Activated CD4-positive, alpha-beta T cell treated with anti-CD3 and anti-CD28 coated beads for 1 hour (primary cell): ENCODE data around the gene ARFIP1.

ENCODE experiments used
- DNase-seq: peaks from one replicate; pipeline ENCODE4 v3.0.0-alpha.2; 2020

Gene ARFIP1

GRCh38 chr4:152901205-152901604 lies 121.5 kb downstream of the ARFIP1 start:
- DNase-seq = no peak

DNA sequence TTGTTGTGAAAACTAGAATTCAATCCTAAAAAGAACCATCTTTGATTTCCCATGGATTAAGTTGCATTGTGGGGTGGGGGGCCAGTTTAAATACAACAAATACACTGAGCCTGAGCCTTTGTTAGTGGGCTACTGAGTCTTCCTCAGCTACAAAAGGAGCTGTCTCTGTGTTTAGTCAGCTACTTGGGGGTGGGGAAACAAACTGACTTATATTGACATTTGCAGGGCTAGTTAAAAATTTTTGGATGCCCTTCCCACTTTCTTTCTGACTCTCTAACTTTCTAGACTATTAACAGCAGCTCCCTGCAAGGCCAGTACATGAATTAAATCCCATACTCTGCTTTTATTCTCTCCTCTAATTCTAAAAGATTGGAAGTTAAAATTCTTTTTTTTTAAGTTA lies 123.9 kb downstream of the ARFIP1 start:
- DNase-seq = no peak

DNA sequence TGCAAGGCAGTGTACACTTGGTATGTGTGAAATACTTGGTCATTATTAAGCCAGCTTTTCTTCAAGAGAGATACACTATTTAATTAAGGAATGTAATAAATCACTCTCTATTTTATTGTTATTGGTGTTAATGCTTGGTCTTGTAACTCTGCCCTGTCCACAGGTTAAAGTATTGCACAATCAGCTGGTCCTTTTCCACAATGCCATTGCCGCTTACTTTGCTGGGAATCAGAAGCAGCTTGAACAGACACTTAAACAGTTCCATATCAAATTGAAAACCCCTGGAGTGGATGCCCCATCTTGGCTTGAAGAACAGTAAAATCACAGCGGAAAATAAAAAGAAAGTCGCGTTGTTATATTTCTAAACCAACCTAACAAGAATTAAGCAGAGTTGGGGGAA lies 130.1 kb downstream of the ARFIP1 start:
- no peak for DNase-seq

- no peak for DNase-seq
Observed at GRCh38 chr4:152910521-152910920, 130.8 kb downstream of the ARFIP1 start.

DNA sequence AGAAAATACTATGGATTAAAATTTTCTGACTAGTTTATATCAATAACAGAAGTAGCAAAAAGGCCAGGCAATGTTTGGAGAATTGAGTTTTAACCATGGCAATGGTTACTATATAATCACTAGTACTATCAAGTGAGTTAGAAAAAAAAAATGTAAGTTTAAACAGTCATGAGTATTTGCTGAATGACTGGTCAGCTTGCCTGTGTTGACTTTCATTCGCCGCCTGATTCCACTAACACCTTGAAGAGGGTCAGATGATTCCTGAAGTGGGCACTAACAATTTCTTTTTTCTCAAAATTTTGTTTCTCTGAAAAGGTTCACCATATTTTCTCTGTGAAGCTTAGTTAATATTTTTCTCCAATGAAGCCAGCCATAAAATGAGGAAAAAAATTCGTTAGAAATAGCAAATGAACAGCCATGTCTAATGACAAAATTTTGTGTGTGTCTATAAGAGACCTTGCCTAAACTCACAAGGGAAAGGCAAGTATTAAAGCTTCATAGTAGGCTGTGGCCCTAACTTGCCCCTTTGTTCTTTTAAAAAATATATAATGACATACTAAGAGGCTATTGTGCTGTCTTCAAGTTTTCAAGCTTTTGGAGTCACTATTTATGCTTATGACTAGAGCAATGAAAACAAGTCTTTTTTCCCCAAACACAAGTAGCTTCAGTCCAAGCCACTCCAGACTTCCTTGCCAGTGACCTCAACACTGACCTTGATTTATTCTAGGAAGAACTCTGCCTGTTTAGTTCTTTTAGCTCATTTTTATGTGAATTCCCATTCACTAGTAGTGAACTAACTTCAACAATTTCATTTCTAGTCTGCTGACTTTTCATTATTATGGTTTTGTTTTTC lies 138.0 kb downstream of the ARFIP1 start:
- no peak for DNase-seq

GRCh38 chr4:152919826-152920225 lies 140.1 kb downstream of the ARFIP1 start:
- no peak for DNase-seq

DNA sequence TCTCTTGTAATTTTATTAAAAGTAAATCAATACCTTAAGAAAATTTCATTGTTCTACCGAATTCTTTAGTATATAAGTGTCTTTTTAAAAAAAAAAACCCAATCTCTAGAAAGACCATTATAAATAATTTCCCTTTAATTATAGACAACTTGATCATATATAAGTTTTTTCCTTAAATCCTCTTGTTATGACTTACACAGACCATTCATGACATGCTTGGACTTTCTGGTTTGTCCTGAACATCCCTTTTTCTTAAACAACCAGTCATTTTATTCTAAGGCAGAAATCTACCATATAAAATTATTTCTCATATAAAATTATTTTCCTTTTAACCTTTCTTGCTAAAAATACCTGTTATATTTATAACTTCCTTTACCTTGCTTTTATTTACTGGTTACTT lies 141.0 kb downstream of the ARFIP1 start:
- no peak for DNase-seq

- no peak for DNase-seq
Observed at GRCh38 chr4:152921284-152921683, 141.5 kb downstream of the ARFIP1 start.

- DNase-seq = no peak
Observed at GRCh38 chr4:152925851-152926250, 146.1 kb downstream of the ARFIP1 start.

DNA sequence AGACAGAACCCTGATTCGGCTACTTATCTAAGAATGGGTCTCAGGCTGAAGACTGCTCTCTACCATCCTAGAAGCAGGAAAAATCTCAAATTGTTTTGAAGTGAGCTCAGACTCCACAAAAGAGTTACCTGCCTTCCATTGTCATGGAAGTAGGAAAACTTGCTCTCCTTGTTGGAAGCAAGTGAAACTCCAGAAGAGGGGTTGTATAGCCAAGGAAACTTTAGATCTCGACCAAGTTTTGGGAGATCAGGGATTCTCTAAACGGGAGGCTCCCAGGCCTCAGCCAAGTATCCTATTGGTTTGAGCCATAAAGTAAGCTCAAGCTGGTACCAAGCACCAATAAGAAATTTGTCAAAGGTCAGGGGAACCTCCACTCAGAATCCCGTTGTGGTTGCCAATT lies 147.2 kb downstream of the ARFIP1 start:
- no peak for DNase-seq

- no peak for DNase-seq
Observed at GRCh38 chr4:152927737-152928136, 148.0 kb downstream of the ARFIP1 start.

DNA sequence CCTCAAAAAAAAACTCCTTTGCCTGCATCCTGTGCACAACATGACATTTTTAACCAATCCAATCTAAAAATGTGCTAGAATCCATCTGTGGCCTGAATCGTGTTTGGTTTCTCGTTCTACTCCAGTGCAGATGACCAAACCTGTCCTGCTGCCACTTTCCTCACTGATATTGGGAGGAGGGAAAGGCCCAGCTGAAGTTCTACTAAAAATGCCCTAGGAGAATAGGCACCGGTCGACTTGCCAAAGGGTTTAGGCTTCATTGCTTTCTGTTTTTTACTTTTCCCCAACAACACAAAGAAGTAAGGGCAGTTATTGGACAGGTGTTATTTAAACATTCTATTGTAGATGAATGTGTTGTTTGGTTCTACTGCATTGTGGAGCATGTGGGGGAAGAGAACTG lies 148.5 kb downstream of the ARFIP1 start:
- no peak for DNase-seq

- no peak for DNase-seq
Observed at GRCh38 chr4:152929888-152930287, 150.1 kb downstream of the ARFIP1 start.

DNA sequence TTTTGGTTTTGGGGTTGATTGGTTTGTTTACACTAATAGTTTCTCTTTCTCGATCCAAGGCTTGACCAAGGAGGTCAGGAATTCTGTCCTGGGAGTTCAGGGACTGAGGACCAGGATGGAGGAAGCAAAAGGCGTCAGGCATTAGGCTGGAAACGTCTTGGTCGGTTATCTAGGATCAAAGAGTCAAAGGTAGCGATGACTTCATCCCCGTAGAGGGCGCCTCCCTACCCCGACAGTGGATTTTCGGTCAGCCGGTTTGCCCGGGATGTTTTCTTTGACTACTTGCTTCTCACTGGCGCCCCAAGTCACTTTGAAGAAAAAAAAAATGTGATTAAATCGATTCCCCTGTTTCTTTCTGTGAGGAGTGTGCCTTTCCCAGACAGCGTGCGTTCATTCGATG lies 155.4 kb downstream of the ARFIP1 start:
- DNase-seq = no peak

DNA sequence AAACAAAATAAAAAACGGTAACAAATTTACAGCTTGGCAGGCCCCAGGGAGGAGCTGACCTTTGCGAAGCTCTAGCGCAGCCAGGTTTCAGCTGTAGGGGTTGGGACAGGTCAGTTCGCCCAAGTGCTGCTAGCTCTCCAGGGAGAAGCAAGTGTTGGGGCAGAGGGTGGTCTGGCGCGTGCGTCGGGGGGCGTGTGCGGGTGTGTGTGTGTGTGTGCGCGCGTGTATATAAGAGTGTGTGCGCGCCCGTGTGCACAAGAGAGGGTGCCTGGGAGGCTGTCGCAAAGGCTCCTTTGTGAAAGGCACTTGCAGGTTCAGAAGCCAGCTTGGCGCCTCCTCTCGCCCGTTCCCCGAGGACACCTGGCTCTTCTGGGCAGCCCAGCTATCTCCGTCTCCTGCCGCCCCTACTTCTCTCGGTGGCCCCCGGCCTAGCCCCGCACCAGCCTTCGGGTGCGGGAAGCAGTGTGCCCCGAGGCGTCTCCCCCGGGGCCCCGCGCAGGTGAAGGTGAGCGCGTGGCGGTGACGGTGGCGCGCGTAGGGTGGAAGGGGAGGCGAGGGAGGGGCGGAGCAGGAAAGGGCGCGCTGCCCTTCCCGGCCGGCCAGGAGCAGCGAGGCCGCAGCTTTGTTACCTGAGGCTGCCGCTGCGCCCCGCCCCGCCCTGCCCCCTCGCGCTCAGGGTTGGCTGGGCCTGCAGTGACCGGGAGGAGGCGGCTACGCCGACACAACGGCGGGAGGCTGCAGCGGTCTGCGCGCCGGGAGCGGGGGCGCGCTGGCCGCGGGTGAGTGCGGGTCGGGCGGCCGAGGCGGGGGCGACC lies 156.1 kb downstream of the ARFIP1 start, which contains the start of gene FHDC1:
Gene FHDC1, plus strand, starts transcription at position 693 of the 815 bp plus-strand sequence. CDS start 6,735 bp downstream, outside the sequence.
- DNase-seq = no peak

DNA sequence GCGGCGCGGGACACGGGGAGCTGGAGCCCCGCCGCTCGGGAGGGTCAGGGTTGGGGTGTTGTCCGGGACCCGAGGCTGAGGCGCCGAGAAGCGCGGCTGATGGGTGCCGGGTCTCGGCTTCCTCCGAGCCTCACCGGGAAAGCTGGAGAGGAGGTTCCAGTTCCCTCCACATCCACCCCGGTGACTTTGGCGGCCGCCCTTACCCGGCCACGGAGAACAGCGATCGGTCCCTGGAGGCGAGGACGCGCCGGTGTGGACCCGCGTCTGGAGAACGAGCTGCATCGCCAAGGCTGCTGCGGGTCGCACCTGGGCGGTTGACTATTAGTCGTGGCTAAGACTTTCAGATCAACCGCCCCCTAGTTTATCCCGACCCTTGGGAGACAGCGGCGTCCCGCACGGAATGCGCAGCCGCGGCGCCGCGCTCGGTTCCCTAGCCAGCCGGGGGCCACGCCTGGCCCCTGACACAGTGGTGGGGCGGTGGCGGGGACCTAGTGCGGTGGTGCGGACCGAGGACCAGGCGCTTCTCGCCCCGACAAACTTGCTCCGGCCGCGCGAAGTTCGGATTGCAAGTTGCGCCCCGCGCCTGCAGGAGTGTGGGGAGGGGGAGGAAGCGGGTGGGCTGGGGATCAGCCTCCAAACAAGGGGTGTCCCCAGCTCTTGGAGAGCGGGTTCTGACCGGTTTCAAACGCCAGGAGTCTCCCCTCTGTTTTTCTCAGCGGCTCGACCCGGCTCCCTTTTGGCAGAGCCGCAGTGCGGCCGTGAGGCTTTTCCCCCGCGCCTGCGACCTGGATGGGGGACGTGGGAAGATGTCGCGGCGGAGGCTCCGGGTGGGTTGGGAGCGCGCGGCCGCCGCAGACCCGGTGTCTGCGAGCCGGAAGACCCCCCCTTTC lies 156.9 kb downstream of the ARFIP1 start:
- DNase-seq = no peak

DNA sequence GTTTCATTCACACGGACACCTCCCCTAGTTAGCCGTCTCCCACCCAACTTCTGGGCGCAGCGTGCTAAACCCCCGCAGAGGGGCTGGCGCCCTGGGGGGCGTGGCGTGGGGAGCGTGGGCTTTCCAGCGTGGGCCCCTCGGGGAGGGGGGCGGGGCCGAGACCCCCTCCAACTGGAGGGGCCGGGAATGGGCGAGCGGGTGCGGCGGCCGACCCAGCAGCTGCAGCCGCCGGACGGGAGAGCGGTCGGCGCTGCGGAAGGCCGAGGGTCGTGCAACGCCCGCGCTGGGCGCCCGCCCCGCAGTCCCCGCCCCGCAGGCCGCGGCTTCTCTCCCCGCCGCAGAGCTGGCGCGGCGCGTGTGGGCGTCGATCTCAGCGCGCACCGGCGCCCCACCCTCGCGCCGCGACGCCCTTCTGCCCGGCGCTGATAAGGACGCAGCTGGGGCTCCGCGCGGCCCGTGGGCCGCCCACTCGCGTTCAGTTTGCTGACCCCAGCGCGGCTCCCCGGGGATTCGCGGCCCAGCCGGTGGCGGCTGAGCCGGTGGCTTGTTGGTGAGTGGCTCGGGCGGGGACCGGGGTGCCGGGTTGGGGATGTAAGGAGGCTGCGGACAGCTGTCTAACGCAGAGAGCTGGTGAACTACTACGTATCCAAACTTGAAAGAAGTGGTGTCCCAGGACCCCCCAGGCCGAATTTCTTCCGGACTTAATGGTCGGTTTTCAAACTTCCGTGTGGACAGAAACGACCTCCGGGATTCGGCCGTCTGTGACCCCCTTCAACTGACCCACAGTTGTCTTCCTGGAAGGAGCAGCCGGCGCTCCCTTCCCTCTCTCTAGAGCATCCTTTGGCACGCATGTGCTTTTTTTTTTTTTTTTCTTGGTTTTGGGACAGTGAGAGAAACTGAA lies 157.8 kb downstream of the ARFIP1 start:
- DNase-seq = no peak

DNA sequence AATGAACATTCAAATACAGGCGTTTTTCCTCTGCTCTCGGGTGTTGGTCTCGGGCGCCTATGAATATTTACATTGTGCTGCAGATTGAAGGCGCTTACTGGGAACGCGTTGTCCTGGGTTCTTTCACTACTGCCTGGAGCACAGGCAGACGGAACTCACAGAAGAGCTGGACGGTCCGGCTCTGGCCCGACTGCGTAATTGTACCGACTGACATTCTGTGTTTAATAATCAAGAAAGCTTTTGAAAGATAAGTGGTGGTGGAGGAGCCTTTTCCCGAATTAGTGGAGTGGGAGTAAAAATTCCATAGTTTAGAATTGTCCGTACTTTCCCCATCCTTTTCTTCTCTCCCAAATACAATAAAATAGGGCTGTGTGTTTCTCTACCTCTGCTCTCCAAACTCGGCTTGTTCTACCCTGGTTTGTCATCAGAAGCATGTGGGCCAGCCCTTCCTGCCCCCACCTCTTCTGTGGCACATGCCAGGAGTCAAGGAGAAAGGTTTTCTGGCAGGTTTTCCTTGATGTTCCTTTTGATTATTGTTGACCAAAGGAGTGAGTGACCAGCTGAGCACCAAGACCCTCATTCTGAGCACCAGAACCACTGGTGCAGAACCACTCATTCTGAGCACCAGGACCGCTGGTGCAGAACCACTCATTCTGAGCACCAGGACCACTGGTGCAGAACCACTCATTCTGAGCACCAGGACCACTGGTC lies 158.6 kb downstream of the ARFIP1 start:
- DNase-seq = no peak

DNA sequence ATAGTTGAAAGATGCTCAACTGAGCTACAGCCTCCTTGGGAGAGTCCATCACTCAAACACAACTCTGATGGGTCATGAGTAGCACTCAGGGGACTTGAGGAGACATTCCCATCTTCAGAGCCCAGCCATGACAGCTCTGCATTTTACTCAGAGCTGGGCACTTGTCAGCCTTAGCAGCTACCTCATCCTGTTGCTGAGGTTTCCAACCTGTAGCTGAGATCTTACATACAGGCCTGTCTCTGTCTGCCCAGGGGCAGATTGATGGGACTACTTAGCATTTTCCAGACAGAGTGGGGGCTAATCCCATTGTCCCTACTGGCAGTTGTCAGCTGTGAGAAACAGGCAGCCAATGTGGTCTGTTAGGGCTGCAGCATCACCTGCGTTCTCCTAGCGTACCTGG lies 159.9 kb downstream of the ARFIP1 start:
- DNase-seq = no peak

GRCh38 chr4:152940461-152940860 lies 160.7 kb downstream of the ARFIP1 start:
- no peak for DNase-seq

- no peak for DNase-seq
Observed at GRCh38 chr4:152941411-152941810, 161.7 kb downstream of the ARFIP1 start.
